IPS DF 4.7 (cell line): ENCODE data around the gene OSTF1.

Source experiments
- DNase-seq: peaks from one replicate; pipeline ENCODE4 v3.0.0-alpha.2; 2013; ENCODE audit warnings: low spot score; ENCODE audit errors: extremely low read depth

The OSTF1 gene

GRCh38 chr9:75084081-75084672 is 4.1 kb upstream of the OSTF1 start:
- no peak for DNase-seq

DNA sequence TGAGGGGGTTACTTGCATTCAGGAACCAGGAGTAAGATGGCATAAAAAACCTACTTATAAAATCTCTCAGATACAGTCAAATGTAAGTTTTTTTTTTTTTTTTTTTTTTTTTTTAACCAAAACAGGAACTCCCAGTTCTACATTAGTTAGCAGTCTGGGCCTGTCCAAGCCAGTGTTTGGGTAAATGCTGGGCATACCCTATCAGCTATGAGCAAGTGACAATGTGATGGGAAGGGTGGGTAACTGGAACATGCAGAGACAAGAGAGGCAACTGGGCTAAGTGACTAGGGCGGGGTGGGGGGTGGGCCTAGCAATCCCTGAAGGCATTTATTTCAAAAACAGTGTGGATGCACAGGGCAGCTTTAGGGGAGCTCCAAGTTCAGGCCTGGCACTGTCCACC is 2.7 kb upstream of the OSTF1 start:
- DNase-seq = no peak

DNA sequence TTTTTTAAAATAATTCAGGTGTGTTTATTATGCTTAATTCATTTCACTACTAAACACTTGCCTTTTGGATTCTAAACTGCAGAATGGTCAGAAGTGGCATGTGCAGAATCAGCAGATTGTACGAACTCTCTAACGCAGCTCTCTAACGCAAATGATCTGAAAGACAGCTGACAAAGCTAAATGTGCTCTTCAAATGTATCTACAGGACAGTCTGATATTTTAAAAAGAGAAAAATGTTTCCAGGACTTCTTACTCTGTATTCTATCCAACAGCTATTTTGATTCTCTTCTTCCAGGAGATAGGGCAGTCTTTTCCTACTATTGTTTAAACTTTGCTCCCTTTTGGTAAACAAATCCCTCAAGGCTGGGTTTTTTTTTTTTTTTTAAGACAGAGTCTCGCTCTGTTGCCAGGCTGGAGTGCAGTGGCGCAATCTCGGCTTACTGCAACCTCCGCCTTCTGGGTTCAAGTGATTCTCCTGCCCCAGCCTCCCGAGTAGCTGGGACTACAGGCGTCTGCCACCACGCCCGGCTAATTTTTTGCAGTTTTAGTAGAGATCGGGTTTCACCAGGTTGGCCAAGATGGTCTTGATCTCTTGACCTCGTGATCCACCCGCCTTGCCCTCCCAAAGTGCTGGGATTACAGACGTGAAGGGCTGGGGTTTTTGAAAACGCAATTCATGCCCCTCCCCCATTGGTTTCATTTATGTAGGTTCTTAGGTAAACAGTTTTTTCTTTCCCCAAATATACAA is 1.6 kb upstream of the OSTF1 start:
- no peak for DNase-seq

- no peak for DNase-seq
Measured at GRCh38 chr9:75087289-75087823, 958 bp upstream of the OSTF1 start.

GRCh38 chr9:75088646-75089372 is 495 bp downstream of the OSTF1 start:
- DNase-seq = no peak

- DNase-seq = no peak
Measured at GRCh38 chr9:75089373-75089766, 1.1 kb downstream of the OSTF1 start.

- DNase-seq = no peak
Measured at GRCh38 chr9:75090579-75090978, 2.3 kb downstream of the OSTF1 start.

GRCh38 chr9:75092766-75093165 is 4.5 kb downstream of the OSTF1 start:
- DNase-seq = no peak

DNA sequence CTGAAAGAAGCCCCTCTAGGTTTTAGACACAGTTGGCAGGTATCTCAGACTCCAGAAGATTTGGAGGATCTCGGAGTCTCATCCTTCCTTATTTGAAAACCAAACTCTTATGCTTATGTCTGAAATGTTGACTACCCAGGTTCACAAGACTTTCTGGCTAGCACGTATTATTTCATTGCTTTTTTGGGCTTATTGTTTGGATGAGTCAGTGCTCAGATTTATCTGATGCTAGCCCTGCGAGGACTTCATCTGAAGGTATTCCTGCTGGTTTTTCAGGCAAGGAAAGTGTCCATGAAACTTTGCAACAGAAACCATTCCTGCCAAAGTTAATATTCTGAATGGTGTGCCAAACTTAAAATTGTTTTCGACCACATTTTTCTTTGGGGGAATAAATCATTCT is 8.5 kb downstream of the OSTF1 start:
- DNase-seq = no peak

DNA sequence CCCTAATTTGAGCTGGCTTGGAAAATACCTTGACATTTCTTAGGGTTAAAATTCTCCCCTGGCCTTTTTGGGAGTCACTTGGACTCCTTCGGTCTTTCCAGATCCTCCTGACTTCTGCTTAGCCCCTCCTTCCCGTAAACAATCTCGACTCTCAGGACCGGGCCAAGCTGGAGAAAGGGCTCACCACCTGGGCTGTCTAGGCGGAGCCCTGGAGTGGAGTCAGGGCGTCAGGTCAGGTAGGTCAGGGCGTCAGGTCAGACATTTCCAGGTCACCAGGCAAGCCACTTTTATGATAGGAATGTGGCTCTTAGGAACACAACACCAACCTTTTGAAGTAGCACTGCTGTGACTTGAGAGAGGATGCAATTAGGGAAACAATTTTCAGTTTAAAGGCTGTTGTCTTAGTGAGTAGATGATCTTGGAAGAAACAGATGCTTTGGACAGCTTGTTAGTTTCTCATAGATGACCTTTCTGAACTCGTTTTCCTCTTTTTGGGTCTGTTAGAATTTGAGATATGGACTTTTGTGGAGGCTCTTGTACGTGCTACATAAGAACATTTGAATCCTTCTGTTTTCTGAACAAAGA is 12.8 kb downstream of the OSTF1 start:
- no peak for DNase-seq

DNA sequence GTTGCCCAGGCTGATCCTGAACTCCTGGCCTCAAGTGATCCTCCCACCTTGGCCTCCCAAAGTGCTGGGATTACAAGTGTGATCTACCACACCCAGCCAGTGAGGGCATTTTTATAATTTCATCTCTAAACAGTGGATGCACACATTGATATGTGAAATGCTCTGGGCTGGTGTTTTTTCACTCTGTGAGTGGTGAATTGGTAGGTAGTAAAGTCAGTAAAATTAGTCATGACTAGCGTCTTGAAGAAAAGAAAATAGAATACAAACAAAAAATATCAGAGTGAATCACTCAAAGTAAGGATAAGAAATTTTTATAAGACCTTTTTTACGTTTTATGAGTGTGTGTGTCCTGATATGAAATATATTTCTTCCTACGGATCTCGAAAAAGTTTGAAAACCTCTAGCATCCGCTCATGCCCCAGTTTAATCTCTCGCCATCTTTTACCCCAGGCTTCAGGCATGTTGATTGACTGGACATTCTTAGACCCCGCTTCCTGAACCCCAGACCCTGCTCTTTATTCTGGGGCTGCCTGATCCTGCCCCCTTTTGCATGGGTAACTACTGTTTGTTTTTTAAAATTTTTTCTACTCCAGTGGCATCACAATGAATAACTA is 14.0 kb downstream of the OSTF1 start:
- no peak for DNase-seq

- DNase-seq = no peak
Measured at GRCh38 chr9:75104607-75105006, 16.3 kb downstream of the OSTF1 start.

DNA sequence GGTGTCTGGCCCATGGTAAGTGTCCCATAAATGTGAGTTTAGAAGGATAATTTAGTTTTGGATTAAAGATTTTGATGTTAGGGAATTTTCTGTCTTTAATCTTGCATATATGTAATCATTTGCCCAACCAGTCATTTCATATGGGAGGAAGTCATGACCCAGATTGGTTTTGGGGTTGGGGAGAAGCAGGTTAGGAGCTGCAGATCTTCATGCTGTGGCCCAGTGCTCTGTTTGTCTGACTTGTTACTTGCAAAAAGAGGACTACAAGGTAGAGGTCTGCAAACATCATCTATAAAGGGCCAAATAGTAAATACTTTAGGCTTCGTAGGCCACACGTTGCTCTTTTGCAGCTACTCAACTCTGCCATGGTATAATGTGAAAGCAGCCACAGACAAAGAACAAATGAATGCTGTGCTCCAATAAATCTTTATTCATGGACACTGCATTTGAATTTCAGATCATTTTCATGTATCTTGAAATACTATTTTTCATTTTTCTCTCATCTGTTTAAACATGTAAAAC is 16.8 kb downstream of the OSTF1 start:
- no peak for DNase-seq

GRCh38 chr9:75105841-75106240 is 17.5 kb downstream of the OSTF1 start:
- DNase-seq = no peak

DNA sequence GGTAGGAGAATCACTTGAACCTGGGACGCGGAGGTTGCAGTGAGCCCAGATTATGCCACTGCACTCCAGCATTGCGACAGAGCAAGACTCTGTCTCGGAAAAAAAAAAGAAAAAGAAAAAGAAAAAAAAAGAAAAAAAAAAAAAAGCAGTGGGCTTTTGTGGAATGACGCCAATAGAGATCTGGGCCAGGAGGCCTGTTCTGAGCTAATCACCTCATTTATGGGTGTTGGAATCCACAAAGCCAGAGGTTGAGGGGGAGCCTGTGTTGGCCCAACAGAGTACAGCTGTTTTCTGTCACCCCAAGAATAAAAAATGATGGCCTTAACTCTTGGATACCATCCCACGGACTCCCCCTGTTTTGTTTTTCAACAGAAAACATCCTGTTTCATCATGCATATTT is 18.5 kb downstream of the OSTF1 start:
- no peak for DNase-seq

DNA sequence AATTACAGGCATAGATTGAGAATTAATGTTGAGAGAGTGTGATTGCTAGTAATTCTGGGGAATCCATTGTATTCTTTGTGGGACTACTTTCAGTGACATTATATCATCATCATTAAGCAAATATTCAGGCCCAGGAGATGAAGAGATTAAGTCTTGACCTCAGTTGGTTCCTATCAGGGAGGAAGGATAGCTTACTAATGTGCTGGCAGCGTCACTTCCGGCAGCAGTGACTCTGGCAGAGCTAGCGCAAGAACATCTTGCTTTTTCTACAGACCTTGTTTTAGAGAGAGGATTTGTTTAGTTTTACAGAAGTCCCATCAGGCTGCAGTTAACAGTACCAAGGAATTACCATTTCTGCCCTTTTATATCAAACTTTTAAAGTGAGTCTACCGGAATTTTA is 20.3 kb downstream of the OSTF1 start:
- DNase-seq = no peak

DNA sequence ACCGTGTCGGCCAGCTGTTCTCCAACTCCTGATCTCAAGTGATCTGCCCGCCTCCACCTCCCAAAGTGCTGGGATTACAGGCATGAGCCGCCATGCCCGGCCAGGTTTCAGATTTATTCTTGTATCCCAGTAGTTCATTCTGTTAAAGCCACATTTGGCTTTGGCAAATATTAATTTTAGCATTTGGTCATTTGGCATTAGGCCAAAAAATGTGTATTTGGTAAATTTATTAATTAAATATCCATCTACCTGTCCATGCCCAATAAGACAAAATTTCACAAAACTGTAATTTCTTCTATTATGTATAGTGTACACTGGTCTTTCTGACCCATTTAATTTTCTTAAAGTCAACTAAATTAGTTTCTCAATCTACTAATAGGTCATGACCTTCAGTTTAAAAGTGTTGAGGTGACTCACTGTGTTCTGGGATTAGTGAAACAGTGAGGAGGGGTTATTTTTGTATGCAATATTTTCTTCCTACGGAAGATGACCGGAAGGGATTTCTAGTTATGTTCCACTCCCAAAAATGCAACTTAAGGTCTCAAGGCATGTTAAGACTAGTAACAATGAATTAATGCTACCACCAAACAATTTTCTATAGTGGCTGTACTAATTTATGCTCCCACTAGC is 21.0 kb downstream of the OSTF1 start:
- no peak for DNase-seq

DNA sequence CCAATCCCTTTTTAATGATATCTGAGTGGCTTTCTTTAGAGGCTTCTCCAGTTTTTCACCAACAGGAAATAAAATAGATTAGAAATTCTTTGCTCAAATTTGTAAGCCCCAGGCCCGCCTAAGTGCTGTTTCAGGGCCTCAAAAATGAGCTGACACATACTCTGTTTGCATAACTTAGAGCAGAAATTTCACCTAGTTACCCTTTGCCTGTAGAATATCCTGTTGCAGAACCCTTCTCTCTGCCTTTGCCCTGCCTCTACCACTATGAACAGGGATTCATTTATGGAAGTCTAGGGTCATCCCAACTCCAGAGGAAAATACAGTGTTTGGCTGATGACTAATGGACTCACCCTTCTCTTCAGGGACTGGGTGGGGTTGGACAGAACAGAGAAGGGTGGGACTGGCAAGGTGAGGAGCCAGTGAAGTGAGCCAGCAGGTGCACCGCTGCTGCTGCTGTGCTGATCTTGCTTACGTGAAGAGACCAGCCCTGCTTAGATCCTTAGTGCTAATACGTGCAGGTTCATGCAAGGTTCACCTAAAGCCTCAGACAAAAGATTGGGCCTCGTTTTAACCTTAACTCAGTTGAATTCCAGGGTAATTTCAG is 22.8 kb downstream of the OSTF1 start:
- no peak for DNase-seq

DNA sequence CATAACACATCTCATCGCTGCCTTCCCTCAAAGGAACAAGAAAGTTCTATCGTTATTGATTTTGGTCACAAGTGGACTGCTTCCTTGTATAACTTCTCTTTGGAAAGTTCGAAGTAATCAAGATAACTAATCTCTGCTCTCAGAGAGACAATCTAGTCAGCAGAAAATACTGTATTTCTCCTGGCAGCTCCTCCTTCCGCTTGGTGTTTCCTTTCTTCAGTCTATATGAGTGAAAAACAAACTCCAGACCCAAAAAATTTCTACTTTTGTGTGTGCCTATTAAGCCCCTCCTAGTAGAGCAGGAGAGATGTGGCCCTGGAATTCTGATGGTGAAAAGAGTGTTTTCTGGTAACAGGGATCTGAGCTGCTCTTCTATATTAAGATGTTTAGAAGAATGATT is 24.5 kb downstream of the OSTF1 start:
- no peak for DNase-seq

DNA sequence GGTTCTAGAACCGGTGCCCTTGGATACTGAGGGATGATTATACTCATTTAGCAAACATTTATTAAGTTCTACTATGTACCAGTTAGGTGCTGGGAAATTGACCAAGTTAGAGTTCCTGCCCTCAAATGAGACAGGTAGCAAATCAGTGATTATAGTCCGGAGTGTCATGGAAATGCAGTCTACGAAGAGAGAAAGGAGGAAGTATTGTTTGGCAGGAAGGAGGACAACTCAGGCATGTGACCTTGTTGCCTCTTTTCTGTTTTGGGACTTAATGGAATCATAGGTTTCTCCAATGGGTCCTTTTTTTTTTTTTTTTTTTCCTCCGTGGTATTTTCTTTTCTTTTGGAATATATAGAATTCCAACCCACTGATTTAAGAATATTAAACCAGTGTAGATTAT is 28.0 kb downstream of the OSTF1 start:
- no peak for DNase-seq

DNA sequence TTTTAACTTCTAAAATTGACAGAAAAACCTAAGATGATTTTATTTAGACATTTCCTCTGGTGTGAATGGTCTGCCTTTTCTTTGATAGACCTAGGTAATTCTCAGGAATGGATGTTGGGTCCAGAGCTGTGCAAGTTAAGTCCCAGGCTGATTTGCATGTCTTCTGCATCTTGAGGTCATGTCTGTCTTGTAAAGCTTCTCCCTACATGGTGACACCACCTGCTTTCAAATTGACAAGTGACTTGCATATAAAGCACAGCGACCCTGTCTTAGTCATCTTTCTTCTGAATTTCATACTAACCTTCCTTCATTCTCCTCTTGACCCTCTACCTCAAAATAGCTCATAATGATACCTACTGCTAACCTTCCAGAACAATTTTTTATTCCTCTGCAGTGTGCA is 29.2 kb downstream of the OSTF1 start:
- DNase-seq = no peak
